DOHH2 (cell line): ENCODE measurements around the gene NOX5.

Source experiments
- H3F3A ChIP-seq: fragments of 200-600 bp; sonication (generic), shearing (Covaris generic); 2 replicates; pipeline ENCODE4 v1.6.0; 2016; ENCODE audit warnings: antibody characterized with exemption, mild to moderate bottlenecking; ENCODE audit not compliant: control insufficient read depth, insufficient read depth
- H3K27ac ChIP-seq: fragments of 200-600 bp; sonication (generic); 2 replicates; pipeline ENCODE4 v1.5.1; 2014; ENCODE audit warnings: low read depth, mild to moderate bottlenecking, low read length, moderate library complexity
- H3K27me3 ChIP-seq: fragments of 200-600 bp; sonication (generic); 2 replicates; pipeline ENCODE4 v1.6.1; 2014; ENCODE audit warnings: mild to moderate bottlenecking, low read length, mixed read lengths; ENCODE audit not compliant: control insufficient read depth
- H3K36me3 ChIP-seq: fragments of 200-600 bp; sonication (generic); 2 replicates; pipeline ENCODE4 v1.6.1; 2014; ENCODE audit warnings: mild to moderate bottlenecking, low read length, moderate library complexity, mixed read lengths; ENCODE audit not compliant: control insufficient read depth
- H3K4me1 ChIP-seq: fragments of 200-600 bp; sonication (generic); 2 replicates; pipeline ENCODE4 v1.6.1; 2014; ENCODE audit warnings: mild to moderate bottlenecking, low read length, mixed read lengths; ENCODE audit not compliant: control insufficient read depth
- H3K4me2 ChIP-seq: fragments of 200-600 bp; sonication (generic); 2 replicates; pipeline ENCODE4 v1.6.0; 2014; ENCODE audit warnings: mild to moderate bottlenecking, low read length, moderate library complexity
- H3K4me3 ChIP-seq: fragments of 200-600 bp; sonication (generic); 2 replicates; pipeline ENCODE4 v1.5.1; 2014; ENCODE audit warnings: mild to moderate bottlenecking, low read length, mixed read lengths
- H3K79me2 ChIP-seq: fragments of 200-600 bp; sonication (generic); 2 replicates; pipeline ENCODE4 v1.6.1; 2014; ENCODE audit warnings: mild to moderate bottlenecking, low read length, mixed read lengths; ENCODE audit not compliant: control insufficient read depth
- H3K9me2 ChIP-seq: fragments of 200-600 bp; sonication (generic); replicated peaks from 2 replicates; pipeline ENCODE4 v1.6.1; 2014; ENCODE audit warnings: mild to moderate bottlenecking, low read length, mixed read lengths; ENCODE audit not compliant: control insufficient read depth
- H3K9me3 ChIP-seq: fragments of 200-600 bp; sonication (generic); 2 replicates; pipeline ENCODE4 v1.6.1; 2014; ENCODE audit warnings: antibody characterized with exemption, low read length, mixed read lengths; ENCODE audit not compliant: control insufficient read depth, insufficient read depth
- H4K20me1 ChIP-seq: fragments of 200-600 bp; sonication (generic); 2 replicates; pipeline ENCODE4 v1.6.0; 2014; ENCODE audit warnings: low read depth, mild to moderate bottlenecking, antibody characterized with exemption, low read length, moderate library complexity; ENCODE audit not compliant: control insufficient read depth, insufficient read depth
- CTCF ChIP-seq: fragments of 200-600 bp; sonication (generic); IDR thresholded peaks from one replicate; pipeline ENCODE4 v1.5.1; 2014; ENCODE audit warnings: antibody characterized with exemption, mild to moderate bottlenecking, low read depth, low read length; ENCODE audit not compliant: poor library complexity, severe bottlenecking
- EZH2phosphoT487 ChIP-seq: fragments of 200-600 bp; sonication (generic); IDR thresholded peaks from 2 replicates; pipeline ENCODE4 v1.6.1; 2017; ENCODE audit warnings: borderline replicate concordance, mild to moderate bottlenecking, antibody characterized with exemption, low read length, moderate library complexity, mixed read lengths

Gene NOX5

GRCh38 chr15:69093127-69093526 lies 78.6 kb downstream of the NOX5 start:
- TF ChIP-seq CTCF (no peak), EZH2phosphoT487 (no peak)
- Histone ChIP-seq H3K79me2 (no peaks in the 10 kb centered on the region), H4K20me1 (no peaks in the 10 kb centered on the region), H3K4me3 (no peak overlapping the region), H3K27ac (no peak overlapping the region), H3K4me1 (peaks cover 4% of the 10 kb centered on the region; the same call in 1 of the 2 replicates), H3K9me3 (no peaks in the 10 kb centered on the region), H3K4me2 (no peak overlapping the region), H3F3A (no peaks in the 10 kb centered on the region), H3K9me2 (no peaks in the 10 kb centered on the region), H3K36me3 (no peaks in the 10 kb centered on the region), H3K27me3 (peaks cover 13% of the 10 kb centered on the region; the same call in 1 of the 2 replicates)

GRCh38 chr15:69093614-69094013 lies 79.1 kb downstream of the NOX5 start:
- Histone ChIP-seq H3F3A (no peaks in the 10 kb centered on the region), H3K36me3 (no peaks in the 10 kb centered on the region), H3K9me2 (no peaks in the 10 kb centered on the region), H3K4me3 (no peak overlapping the region), H3K79me2 (no peaks in the 10 kb centered on the region), H4K20me1 (no peaks in the 10 kb centered on the region), H3K27ac (no peak overlapping the region), H3K4me1 (peaks cover 4% of the 10 kb centered on the region; the same call in 1 of the 2 replicates), H3K9me3 (no peaks in the 10 kb centered on the region), H3K27me3 (peaks cover 8% of the 10 kb centered on the region; the same call in 1 of the 2 replicates), H3K4me2 (no peak overlapping the region)
- no peak for TF ChIP-seq CTCF
- no peak for TF ChIP-seq EZH2phosphoT487

- no peaks in the 10 kb centered on the region for H4K20me1 ChIP-seq
- H3K4me3 ChIP-seq = no peak overlapping the region
- peaks cover 7% of the 10 kb centered on the region; the same call in 1 of the 2 replicates for H3K27me3 ChIP-seq
- no peaks in the 10 kb centered on the region for H3K9me3 ChIP-seq
- H3K4me1 ChIP-seq = peaks cover 4% of the 10 kb centered on the region; the same call in 1 of the 2 replicates
- TF ChIP-seq EZH2phosphoT487 (no peak), CTCF (no peak)
- no peak overlapping the region for H3K27ac ChIP-seq
- H3K9me2 ChIP-seq = no peaks in the 10 kb centered on the region
- H3F3A ChIP-seq = no peaks in the 10 kb centered on the region
- H3K79me2 ChIP-seq = no peaks in the 10 kb centered on the region
- H3K36me3 ChIP-seq = no peaks in the 10 kb centered on the region
- H3K4me2 ChIP-seq = no peak overlapping the region
These were observed 79.8 kb downstream of the NOX5 start for GRCh38 chr15:69094124-69094921.
